Measurements from ENCODE around the gene CCDC40. TPM values are rescaled to one million over a fixed set of nuclear protein-coding genes. Genes with fewer than 3 reads are reported as not detected.
A peak's percentile ranks its signal among the peaks of the same experiment; 100 is the strongest.

The CCDC40 gene
- total and polyA plus RNA-seq, 9 of the 15 experiments (the other 6 are each of a cell fraction or from before 2014, with no cell fraction given), result 0.07 to 0.33 TPM; not detected in 7

- in situ Hi-C loops (cut with MboI), result no loop called here
- H2AFZ ChIP-seq (ENCODE audit: low read depth, low read length), result no peak overlapping the region
- ChIA-PET POLR2A (no interaction called here), CTCF (ENCODE audit: low intra/inter-chr PET ratio) (no interaction called here)
- no peaks in the 10 kb centered on the region for H3K9me1 ChIP-seq (ENCODE audit: control insufficient read depth, insufficient read depth, low read length)
- H3K4me1 ChIP-seq (replicated peaks in 1 of 2; ENCODE audit: control insufficient read depth in 2 of 2, insufficient read depth in 2 of 2, low read length in 2 of 2), result peaks cover 10 to 52% of the 10 kb centered on the region in 2 experiments; a peak in 4 of 5 replicates
- ATAC-seq (no peak), FAIRE-seq (no peak), DNase-seq (ENCODE audit: extremely low read depth in 1 of 4, low spot score in 3 of 4) (no peak)
- no peaks in the 10 kb centered on the region for H3K9me3 ChIP-seq (replicated peaks; ENCODE audit: control insufficient read depth, insufficient read depth, low read depth, low read length)
- peak overlapping the region in 1 of 2 experiments; percentile 95; a peak in 1 of 4 replicates for H3K9ac ChIP-seq (ENCODE audit: insufficient read depth in 1 of 2, low read depth in 2 of 2, low read length in 2 of 2)
- TF ChIP-seq LCOR (CRISPR knock-in tag; IDR thresholded peaks at IDR 0.05) (no peak), ZKSCAN8 (CRISPR knock-in tag; IDR thresholded peaks at IDR 0.05) (no peak)
- H3K4me3 ChIP-seq, result no peak overlapping the region
- no peaks in the 10 kb centered on the region for H3K36me3 ChIP-seq (ENCODE audit: control insufficient read depth, insufficient read depth, low read length)
- WGBS (ENCODE audit: insufficient coverage, low coverage, missing lambda C conversion rate), result 58% methylated on average over 14 of the region's 15 CpGs
- H3K79me2 ChIP-seq (ENCODE audit: control insufficient read depth, insufficient read depth, low read length), result no peaks in the 10 kb centered on the region
- 0 out of 2 replicates have a peak, but pooled peaks cover 4% of the 10 kb centered on the region for H4K20me1 ChIP-seq (replicated peaks; ENCODE audit: control insufficient read depth, insufficient read depth, low read length)
- peak overlapping the region; percentile 95; the same call in 1 of the 2 replicates for H3K4me2 ChIP-seq (ENCODE audit: insufficient read depth, low read length)
- peaks cover 14 to 34% of the 10 kb centered on the region in 2 experiments; a peak in 4 of 5 replicates for H3K27me3 ChIP-seq (ENCODE audit: control insufficient read depth in 2 of 2, insufficient read depth in 2 of 2, low read length in 2 of 2)
- intact Hi-C loops (cut with micrococcal nuclease), result loop anchor here (10.0 kb wide), 1 partner anchor 82 kb away; no protein-coding TSS in a partner anchor
- no TSS peak for BruUV-seq (replicated peaks)
- H3K27ac ChIP-seq (ENCODE audit: extremely low read depth, low read depth, low read length), result no peak overlapping the region
Observed at GRCh38 chr17:80102664-80103448, 66.4 kb downstream of the CCDC40 start.

GRCh38 chr17:80103449-80104085 lies 67.1 kb downstream of the CCDC40 start:
- no peak for DNase-seq (ENCODE audit: extremely low read depth in 1 of 4, low spot score in 3 of 4)
- Histone ChIP-seq H3K4me1 (replicated peaks in 1 of 2; ENCODE audit: control insufficient read depth in 2 of 2, insufficient read depth in 2 of 2, low read length in 2 of 2) (peaks cover 10 to 56% of the 10 kb centered on the region in 2 experiments; a peak in 4 of 5 replicates), H2AFZ (ENCODE audit: low read depth, low read length) (no peak overlapping the region), H3K9me1 (ENCODE audit: control insufficient read depth, insufficient read depth, low read length) (no peaks in the 10 kb centered on the region), H3K27me3 (ENCODE audit: control insufficient read depth in 2 of 2, insufficient read depth in 2 of 2, low read length in 2 of 2) (peaks cover 20 to 34% of the 10 kb centered on the region in 2 experiments; a peak in 4 of 5 replicates), H3K4me3 (no peak overlapping the region), H3K27ac (ENCODE audit: extremely low read depth, low read depth, low read length) (no peak overlapping the region), H3K79me2 (ENCODE audit: control insufficient read depth, insufficient read depth, low read length) (no peaks in the 10 kb centered on the region), H3K36me3 (ENCODE audit: control insufficient read depth, insufficient read depth, low read length) (no peaks in the 10 kb centered on the region), H4K20me1 (replicated peaks; ENCODE audit: control insufficient read depth, insufficient read depth, low read length) (peaks cover 4% of the 10 kb centered on the region; the same call in 1 of the 2 replicates), H3K9ac (ENCODE audit: insufficient read depth in 1 of 2, low read depth in 2 of 2, low read length in 2 of 2) (no peak overlapping the region), H3K4me2 (ENCODE audit: insufficient read depth, low read length) (no peak overlapping the region), H3K9me3 (replicated peaks; ENCODE audit: control insufficient read depth, insufficient read depth, low read depth, low read length) (no peaks in the 10 kb centered on the region)
- WGBS (ENCODE audit: insufficient coverage, low coverage, missing lambda C conversion rate), result 56% methylated on average over 19 of the region's 19 CpGs
- no peak for FAIRE-seq
- no TSS peak for BruUV-seq (replicated peaks)
- in situ Hi-C loops (cut with MboI) (no loop called here), intact Hi-C loops (cut with micrococcal nuclease) (loop anchor here (10.0 kb wide), 1 partner anchor 81 kb away; no protein-coding TSS in a partner anchor)
- ChIA-PET POLR2A (no interaction called here), CTCF (ENCODE audit: low intra/inter-chr PET ratio) (no interaction called here)
- no peak for ATAC-seq
- no peak for TF ChIP-seq ARID4B (CRISPR knock-in tag; IDR thresholded peaks at IDR 0.05)
- TF ChIP-seq KDM4B (IDR thresholded peaks at IDR 0.05; ENCODE audit: borderline replicate concordance in 2 of 2, low read depth in 1 of 2), result no peak
- no peak for TF ChIP-seq UBTF (IDR thresholded peaks at IDR 0.05; ENCODE audit: borderline replicate concordance in 1 of 2, low read depth in 2 of 2, low read length in 2 of 2)
- TF ChIP-seq ZKSCAN8 (CRISPR knock-in tag; IDR thresholded peaks at IDR 0.05), result no peak

Data from K562 (cell line).